A549 (cell line): ENCODE results near the gene LITAFD.

Experiments
- CBX2 ChIP-seq: fragments of 200-600 bp; sonication (generic); IDR thresholded peaks from 2 replicates; pipeline ENCODE4 v1.6.1; 2016; ENCODE audit warnings: low read depth, mild to moderate bottlenecking, borderline replicate concordance
- CHD2 ChIP-seq: fragments of 150-350 bp; IDR thresholded peaks from 2 replicates; pipeline ENCODE4 v1.6.1; 2014; ENCODE audit warnings: low read length; ENCODE audit not compliant: partially characterized antibody
- EHMT2 ChIP-seq: fragments of 200-600 bp; sonication (generic); IDR thresholded peaks from 2 replicates; pipeline ENCODE4 v1.6.1; 2016; ENCODE audit warnings: antibody characterized with exemption, low read depth, mild to moderate bottlenecking, moderate library complexity
- EP300 ChIP-seq, 2 experiments: fragments of >200 bp; sonication (Bioruptor Twin); formaldehyde crosslinking; IDR thresholded peaks; 2 replicates in 1 of 2; 3 replicates in 1 of 2; pipeline ENCODE4 v1.6.1; 2016 to 2017
- ESRRA ChIP-seq: fragments of 150-350 bp; IDR thresholded peaks from 2 replicates; pipeline ENCODE4 v1.6.1; 2014; ENCODE audit warnings: mild to moderate bottlenecking, low read length, borderline replicate concordance
- HDAC2 ChIP-seq: fragments of 200-600 bp; sonication (generic); IDR thresholded peaks from 2 replicates; pipeline ENCODE4 v1.6.1; 2016
- KDM1A ChIP-seq: fragments of 200-600 bp; sonication (generic); IDR thresholded peaks from 2 replicates; pipeline ENCODE4 v1.6.1; 2016; ENCODE audit warnings: low read depth, mild to moderate bottlenecking
- KDM5A ChIP-seq: fragments of 200-600 bp; sonication (generic); IDR thresholded peaks from 2 replicates; pipeline ENCODE4 v1.6.1; 2016; ENCODE audit warnings: antibody characterized with exemption, mild to moderate bottlenecking
- POLR2A ChIP-seq: IDR thresholded peaks from 2 replicates; pipeline ENCODE4 v1.6.1; 2012; ENCODE audit warnings: mild to moderate bottlenecking, low read length
- RCOR1 ChIP-seq: fragments of 150-350 bp; IDR thresholded peaks from 2 replicates; pipeline ENCODE4 v1.6.1; 2014; ENCODE audit warnings: antibody characterized with exemption, low read length, low read depth
- TF ChIP-seq, protein P1 (sequence below): fragments of >200 bp; sonication (Bioruptor Twin); formaldehyde crosslinking; IDR thresholded peaks from 3 replicates; pipeline ENCODE4 v1.5.1; 2016
- TF ChIP-seq, protein P2 (sequence below): IDR thresholded peaks from 2 replicates; pipeline ENCODE4 v1.6.1; 2012
- TF ChIP-seq, protein P3 (sequence below): fragments of 250-450 bp; sonication (Bioruptor Pico); IDR thresholded peaks from 2 replicates; pipeline ENCODE4 v1.5.0; 2021; ENCODE audit warnings: mild to moderate bottlenecking, moderate library complexity, borderline replicate concordance
- TF ChIP-seq, protein P4 (sequence below): fragments of 450-650 bp; IDR thresholded peaks from 2 replicates; pipeline ENCODE4 v1.6.1; 2014; ENCODE audit warnings: antibody characterized with exemption

DNA sequence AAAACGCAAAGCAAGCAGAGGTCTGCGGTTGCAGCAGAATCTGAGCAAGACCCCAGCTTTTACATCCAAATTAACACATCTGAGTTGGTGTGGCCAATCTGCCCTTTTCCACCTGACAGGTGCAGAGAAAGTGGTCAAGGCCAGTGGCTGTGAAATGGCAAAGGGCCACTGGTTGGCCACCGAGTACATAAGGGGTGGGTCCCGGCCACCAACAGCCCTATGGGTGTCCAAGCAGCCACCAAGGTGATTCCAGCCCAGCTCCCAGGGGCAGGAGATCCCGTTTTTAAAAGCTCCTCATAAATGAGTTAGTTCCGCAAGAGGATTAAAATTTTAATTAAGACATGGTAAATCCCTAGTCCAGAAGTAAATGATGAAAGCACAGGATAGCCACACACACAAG is 52.5 kb downstream of the LITAFD start:
- TF ChIP-seq RCOR1 (no peak), EP300 (IDR thresholded peaks at IDR 0.05) (no peak), CBX2 (no peak), POLR2A (no peak), HDAC2 (no peak), ESRRA (no peak), EHMT2 (no peak), KDM5A (no peak), CHD2 (no peak), KDM1A (no peak)
- TF ChIP-seq, protein P1, sequence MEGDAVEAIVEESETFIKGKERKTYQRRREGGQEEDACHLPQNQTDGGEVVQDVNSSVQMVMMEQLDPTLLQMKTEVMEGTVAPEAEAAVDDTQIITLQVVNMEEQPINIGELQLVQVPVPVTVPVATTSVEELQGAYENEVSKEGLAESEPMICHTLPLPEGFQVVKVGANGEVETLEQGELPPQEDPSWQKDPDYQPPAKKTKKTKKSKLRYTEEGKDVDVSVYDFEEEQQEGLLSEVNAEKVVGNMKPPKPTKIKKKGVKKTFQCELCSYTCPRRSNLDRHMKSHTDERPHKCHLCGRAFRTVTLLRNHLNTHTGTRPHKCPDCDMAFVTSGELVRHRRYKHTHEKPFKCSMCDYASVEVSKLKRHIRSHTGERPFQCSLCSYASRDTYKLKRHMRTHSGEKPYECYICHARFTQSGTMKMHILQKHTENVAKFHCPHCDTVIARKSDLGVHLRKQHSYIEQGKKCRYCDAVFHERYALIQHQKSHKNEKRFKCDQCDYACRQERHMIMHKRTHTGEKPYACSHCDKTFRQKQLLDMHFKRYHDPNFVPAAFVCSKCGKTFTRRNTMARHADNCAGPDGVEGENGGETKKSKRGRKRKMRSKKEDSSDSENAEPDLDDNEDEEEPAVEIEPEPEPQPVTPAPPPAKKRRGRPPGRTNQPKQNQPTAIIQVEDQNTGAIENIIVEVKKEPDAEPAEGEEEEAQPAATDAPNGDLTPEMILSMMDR = no peak
- TF ChIP-seq, protein P2, sequence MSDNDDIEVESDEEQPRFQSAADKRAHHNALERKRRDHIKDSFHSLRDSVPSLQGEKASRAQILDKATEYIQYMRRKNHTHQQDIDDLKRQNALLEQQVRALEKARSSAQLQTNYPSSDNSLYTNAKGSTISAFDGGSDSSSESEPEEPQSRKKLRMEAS = no peak
- TF ChIP-seq, protein P3, sequence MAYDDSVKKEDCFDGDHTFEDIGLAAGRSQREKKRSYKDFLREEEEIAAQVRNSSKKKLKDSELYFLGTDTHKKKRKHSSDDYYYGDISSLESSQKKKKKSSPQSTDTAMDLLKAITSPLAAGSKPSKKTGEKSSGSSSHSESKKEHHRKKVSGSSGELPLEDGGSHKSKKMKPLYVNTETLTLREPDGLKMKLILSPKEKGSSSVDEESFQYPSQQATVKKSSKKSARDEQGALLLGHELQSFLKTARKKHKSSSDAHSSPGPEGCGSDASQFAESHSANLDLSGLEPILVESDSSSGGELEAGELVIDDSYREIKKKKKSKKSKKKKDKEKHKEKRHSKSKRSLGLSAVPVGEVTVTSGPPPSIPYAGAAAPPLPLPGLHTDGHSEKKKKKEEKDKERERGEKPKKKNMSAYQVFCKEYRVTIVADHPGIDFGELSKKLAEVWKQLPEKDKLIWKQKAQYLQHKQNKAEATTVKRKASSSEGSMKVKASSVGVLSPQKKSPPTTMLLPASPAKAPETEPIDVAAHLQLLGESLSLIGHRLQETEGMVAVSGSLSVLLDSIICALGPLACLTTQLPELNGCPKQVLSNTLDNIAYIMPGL (CRISPR knock-in tag) = no peak
- TF ChIP-seq, protein P4, sequence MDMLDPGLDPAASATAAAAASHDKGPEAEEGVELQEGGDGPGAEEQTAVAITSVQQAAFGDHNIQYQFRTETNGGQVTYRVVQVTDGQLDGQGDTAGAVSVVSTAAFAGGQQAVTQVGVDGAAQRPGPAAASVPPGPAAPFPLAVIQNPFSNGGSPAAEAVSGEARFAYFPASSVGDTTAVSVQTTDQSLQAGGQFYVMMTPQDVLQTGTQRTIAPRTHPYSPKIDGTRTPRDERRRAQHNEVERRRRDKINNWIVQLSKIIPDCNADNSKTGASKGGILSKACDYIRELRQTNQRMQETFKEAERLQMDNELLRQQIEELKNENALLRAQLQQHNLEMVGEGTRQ = no peak
